LNCaP clone FGC (cell line): ENCODE results near the gene CERS3.

Source experiments
- DNase-seq: peaks from one replicate; pipeline ENCODE4 v3.0.0-alpha.2; 2011; ENCODE audit warnings: low read depth
- H3K4me3 ChIP-seq: 2 replicates; pipeline ENCODE4 v1.5.1; 2011; ENCODE audit warnings: mild to moderate bottlenecking, low read depth, low read length, control low read depth
- TF ChIP-seq, protein P1 (sequence below): IDR thresholded peaks from 2 replicates; pipeline ENCODE4 v1.5.1; 2012; ENCODE audit warnings: mild to moderate bottlenecking; ENCODE audit not compliant: control insufficient read depth, insufficient read depth; ENCODE audit errors: extremely low read depth

CERS3 gene

DNA sequence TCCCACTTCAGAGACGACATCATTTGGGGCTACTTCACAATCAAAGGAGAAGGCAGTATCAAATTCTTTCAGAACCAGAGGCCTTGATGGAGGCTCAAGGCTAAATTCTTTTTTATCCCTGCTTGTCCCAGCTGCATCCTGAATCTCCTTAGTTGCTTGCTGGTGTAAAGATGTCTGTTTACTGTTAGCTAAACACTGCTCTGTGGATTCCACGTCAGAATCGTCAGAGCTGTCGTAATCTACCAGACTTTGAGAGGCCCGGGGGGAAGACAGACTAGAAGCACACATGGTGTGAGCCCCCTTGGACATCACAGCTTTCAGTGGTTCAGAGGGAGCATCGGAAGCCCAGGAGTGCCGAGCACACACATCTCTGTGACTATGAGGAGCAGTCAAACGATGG lies 40.6 kb upstream of the CERS3 start:
- no peak overlapping the region for H3K4me3 ChIP-seq
- TF ChIP-seq, protein P1, sequence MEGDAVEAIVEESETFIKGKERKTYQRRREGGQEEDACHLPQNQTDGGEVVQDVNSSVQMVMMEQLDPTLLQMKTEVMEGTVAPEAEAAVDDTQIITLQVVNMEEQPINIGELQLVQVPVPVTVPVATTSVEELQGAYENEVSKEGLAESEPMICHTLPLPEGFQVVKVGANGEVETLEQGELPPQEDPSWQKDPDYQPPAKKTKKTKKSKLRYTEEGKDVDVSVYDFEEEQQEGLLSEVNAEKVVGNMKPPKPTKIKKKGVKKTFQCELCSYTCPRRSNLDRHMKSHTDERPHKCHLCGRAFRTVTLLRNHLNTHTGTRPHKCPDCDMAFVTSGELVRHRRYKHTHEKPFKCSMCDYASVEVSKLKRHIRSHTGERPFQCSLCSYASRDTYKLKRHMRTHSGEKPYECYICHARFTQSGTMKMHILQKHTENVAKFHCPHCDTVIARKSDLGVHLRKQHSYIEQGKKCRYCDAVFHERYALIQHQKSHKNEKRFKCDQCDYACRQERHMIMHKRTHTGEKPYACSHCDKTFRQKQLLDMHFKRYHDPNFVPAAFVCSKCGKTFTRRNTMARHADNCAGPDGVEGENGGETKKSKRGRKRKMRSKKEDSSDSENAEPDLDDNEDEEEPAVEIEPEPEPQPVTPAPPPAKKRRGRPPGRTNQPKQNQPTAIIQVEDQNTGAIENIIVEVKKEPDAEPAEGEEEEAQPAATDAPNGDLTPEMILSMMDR = no peak
- no peak for DNase-seq

DNA sequence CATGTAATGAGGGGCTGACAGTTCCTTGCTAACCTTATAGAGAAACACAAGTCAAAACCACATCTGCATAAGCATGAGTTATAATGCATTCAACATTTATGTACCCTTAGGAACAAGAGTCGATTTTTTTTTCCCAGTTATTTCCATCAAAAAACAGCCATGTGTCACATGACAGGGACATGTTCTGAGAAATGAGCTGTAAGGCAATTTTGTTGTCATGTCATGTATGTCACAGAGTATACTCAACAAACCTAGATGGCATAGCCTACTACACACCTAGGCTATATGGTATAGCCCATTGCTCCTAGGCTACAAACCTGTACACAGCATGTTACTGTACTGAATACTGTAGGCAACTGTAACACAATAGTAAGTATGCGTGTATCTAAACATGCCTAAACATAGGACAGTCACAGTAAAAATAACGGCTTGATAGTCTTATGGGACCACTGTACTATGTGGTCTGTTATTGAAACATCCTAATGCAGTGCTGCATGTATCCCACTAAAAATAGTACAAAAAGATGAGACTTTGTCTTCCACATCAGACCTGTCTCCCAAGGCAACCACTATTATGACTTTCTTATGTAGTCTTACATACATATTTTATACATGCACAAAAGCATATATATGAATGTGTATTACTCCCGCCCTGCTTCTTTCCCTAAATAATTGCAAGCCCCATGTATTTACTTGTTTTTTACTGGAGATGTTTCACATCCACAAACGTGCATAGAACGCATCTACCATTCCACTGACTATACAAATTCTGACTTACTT lies 38.3 kb upstream of the CERS3 start:
- DNase-seq = no peak
- H3K4me3 ChIP-seq = no peak overlapping the region
- TF ChIP-seq, protein P1 = no peak

DNA sequence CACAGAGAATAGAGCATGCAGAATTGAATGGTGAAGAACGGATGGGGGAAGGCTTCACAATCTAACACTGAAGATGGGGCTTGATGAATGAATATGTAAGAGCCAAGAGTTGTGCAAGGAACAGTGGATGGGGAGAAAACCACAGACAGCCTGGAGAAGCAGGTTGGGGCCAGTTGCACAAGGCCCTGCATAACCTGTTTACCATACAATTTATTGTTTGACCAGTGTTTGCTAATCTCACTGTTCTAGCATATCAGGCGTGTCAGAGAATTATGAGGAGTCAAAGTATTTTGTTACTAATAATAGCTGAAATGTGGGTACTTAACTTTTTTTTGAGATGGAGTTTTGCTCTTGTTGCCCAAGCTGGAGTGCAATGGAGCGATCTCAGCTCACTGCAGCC lies 36.8 kb upstream of the CERS3 start:
- DNase-seq = peak; percentile 58
- no peak overlapping the region for H3K4me3 ChIP-seq
- TF ChIP-seq, protein P1 = no peak

DNA sequence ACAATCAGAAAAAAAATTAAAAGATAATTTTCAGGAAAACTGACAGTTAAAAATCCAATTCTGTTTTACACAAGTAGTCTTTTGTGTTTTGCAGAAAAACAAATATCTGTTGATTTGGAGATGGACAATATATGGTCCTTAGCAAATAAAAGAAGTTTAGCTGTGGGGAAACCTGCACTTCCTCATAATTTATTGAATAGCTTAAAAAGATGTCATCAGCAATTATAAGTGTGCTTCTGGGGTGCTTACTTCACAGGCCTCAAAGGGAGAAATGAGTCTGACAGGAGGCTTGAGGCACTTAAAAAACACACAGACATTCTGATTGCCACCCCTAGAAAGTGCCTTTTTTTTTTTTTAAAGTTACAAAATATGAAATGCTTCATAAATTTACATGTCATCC lies 31.6 kb upstream of the CERS3 start:
- H3K4me3 ChIP-seq = no peak overlapping the region
- no peak for DNase-seq
- TF ChIP-seq, protein P1 = no peak

DNA sequence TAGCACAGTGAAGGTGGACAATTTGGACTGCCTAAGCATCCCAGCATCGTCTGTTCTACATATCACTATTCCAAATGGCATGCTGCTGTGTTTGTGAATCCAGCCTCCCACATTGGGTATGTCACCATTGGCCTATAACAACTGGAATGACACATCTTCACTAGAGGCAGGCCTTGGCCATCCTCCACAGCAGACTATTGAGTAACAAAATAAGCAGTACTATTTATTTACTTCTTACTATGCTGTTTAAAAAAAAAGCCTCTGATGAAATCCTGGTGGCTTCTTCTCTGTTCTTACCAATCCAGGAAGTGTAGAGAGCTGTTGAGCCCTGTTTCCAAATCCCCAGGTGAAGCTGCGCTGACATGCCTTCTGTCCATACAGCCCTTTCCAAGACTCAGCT lies 30.6 kb upstream of the CERS3 start:
- TF ChIP-seq, protein P1 = no peak
- DNase-seq = peak; percentile 38

DNA sequence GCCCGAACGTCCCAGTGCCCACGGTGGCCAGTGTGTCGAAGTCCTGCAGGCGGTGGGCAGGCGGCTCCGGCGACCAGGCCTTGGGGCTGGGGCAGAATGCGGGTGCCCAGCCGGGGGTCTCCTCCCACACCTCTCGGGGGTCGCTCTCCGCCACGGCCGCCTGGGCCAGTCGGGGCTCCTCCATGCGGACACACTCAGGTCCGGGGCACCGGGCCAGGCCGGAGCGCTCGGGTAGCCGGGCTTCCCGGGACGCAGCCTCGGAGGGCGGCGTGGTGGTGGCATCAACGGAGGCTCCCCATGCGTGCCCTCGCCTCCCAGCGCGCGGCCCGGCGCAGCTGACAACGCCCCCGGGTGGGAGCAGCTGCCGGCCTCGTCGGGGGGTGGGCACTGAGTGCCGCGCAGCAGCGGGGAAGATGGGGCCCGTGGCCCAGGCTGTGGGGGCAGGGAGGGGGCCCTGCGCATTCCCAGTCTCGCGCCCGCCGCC lies 30.1 kb upstream of the CERS3 start:
- TF ChIP-seq, protein P1 = no peak
- no peak overlapping the region for H3K4me3 ChIP-seq
- no peak for DNase-seq

More for the DNA sequence above, 30.6 kb upstream of the CERS3 start:
- H3K4me3 ChIP-seq = no peak overlapping the region

DNA sequence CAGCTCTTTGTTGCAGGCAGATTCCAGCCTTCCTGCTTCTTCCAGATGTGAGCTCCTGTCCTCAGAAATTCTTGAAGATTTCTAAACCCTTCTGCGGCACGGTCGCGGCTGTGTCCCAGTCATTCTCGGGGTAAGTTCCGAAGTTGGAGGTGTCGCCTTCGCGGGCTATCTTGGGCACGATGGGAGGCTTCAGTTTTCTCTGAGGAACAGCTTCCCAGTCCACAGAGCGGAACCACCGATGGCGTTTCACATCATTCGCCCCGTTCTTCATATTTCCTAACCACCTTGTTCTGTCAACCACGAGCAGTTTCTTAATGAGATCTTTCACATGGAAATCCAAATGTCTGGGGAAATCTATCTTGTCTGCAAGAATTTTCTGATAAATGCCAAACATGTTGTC lies 24.7 kb upstream of the CERS3 start:
- no peak overlapping the region for H3K4me3 ChIP-seq
- TF ChIP-seq, protein P1 = no peak
- DNase-seq = no peak
